Kidney tubule cell (primary cell): ENCODE measurements around the gene HSPA8.
"Not testable (repeated sequence)": the region's sequence is repeated elsewhere in the genome, so short reads cannot be mapped to it uniquely, and the experiment has no call there.

Source experiments
- DNase-seq: peaks from one replicate; pipeline ENCODE4 v3.0.0-alpha.2; 2018; ENCODE audit warnings: low spot score

HSPA8 gene

GRCh38 chr11:123061403-123062157 is at the start of gene HSPA8:
Gene HSPA8 (minus strand): TSS chr11:123062136. CDS start chr11:123061324, 812 bp downstream.
- peak; percentile 66 for DNase-seq

- peak; percentile 73 for DNase-seq
Observed at GRCh38 chr11:123111465-123111864, 49.5 kb upstream of the HSPA8 start.

GRCh38 chr11:123110397-123110796 is 48.5 kb upstream of the HSPA8 start:
- peak; percentile 76 for DNase-seq

- no peak for DNase-seq
Observed at GRCh38 chr11:123107945-123108495, 46.1 kb upstream of the HSPA8 start.

GRCh38 chr11:123104697-123105096 is 42.8 kb upstream of the HSPA8 start:
- no peak for DNase-seq

- DNase-seq, result peak; percentile 57
Observed at GRCh38 chr11:123103326-123103980, 41.5 kb upstream of the HSPA8 start.

- no peak for DNase-seq
Observed at GRCh38 chr11:123100379-123101085, 38.6 kb upstream of the HSPA8 start.

- DNase-seq, result no peak
Observed at GRCh38 chr11:123098990-123099389, 37.1 kb upstream of the HSPA8 start.

- DNase-seq, result no peak
Observed at GRCh38 chr11:123093739-123094138, 31.8 kb upstream of the HSPA8 start.

GRCh38 chr11:123091506-123091905 is 29.6 kb upstream of the HSPA8 start:
- DNase-seq, result no peak

GRCh38 chr11:123090168-123090567 is 28.2 kb upstream of the HSPA8 start:
- not testable (repeated sequence) for DNase-seq

- DNase-seq, result not testable (repeated sequence)
Observed at GRCh38 chr11:123088896-123089295, 27.0 kb upstream of the HSPA8 start.

- not testable (repeated sequence) for DNase-seq
Observed at GRCh38 chr11:123087657-123088056, 25.7 kb upstream of the HSPA8 start.

GRCh38 chr11:123086305-123086704 is 24.4 kb upstream of the HSPA8 start:
- no peak for DNase-seq

- DNase-seq, result no peak
Observed at GRCh38 chr11:123085497-123085896, 23.6 kb upstream of the HSPA8 start.

- DNase-seq, result no peak
Observed at GRCh38 chr11:123084454-123084853, 22.5 kb upstream of the HSPA8 start.

- DNase-seq, result peak; percentile 97
Observed at GRCh38 chr11:123083623-123084029, 21.7 kb upstream of the HSPA8 start.

GRCh38 chr11:123082977-123083376 is 21.0 kb upstream of the HSPA8 start:
- no peak for DNase-seq

- no peak for DNase-seq
Observed at GRCh38 chr11:123080015-123080414, 18.1 kb upstream of the HSPA8 start.

- DNase-seq, result no peak
Observed at GRCh38 chr11:123076484-123076883, 14.5 kb upstream of the HSPA8 start.

- DNase-seq, result no peak
Observed at GRCh38 chr11:123073343-123074057, 11.6 kb upstream of the HSPA8 start.

GRCh38 chr11:123072762-123073161 is 10.8 kb upstream of the HSPA8 start:
- no peak for DNase-seq
